Frontal cortex (tissue), 4 donors: ENCODE data around the gene SUPT20HL1. TPM values are rescaled to one million over a fixed set of nuclear protein-coding genes. Genes with fewer than 3 reads are reported as not detected.
A peak's percentile ranks its signal among the peaks of the same experiment; 100 is the strongest.
"Not testable (repeated sequence)": the region's sequence is repeated elsewhere in the genome, so short reads cannot be mapped to it uniquely, and the experiment has no call there.

Experiments used
- DNase-seq, 2 donors: peaks; one replicate each; pipeline ENCODE4 v3.0.0; 2012; ENCODE audit warnings: low spot score in 2 of 2
- FAIRE-seq: peaks from 2 replicates; lab custom pipeline; 2012; peaks lifted over from hg19 to GRCh38; lab: Jason Lieb, UNC
- total RNA-seq: library from RNA; depleted of rRNA; stranded (reverse); fragments of >200 nt; gene quantifications from one replicate; pipeline ENCODE4 v1.2.3, GENCODE V29; 2014
- donor health status: control.
- donor health status: control.
- donor health status: control.

Gene SUPT20HL1
- total RNA-seq, 1 donor from 2014 or later = not detected

GRCh38 chrX:24362089-24362745 is 1.8 kb downstream of the SUPT20HL1 start:
- not testable (repeated sequence) for FAIRE-seq, DNase-seq

- DNase-seq, FAIRE-seq: not testable (repeated sequence)
These were observed 3.2 kb downstream of the SUPT20HL1 start for GRCh38 chrX:24363432-24364181.

- FAIRE-seq = no peak
- no peak for DNase-seq
These were observed 3.9 kb downstream of the SUPT20HL1 start for GRCh38 chrX:24364326-24364725.

GRCh38 chrX:24364851-24365538 is 4.6 kb downstream of the SUPT20HL1 start:
- FAIRE-seq = no peak

GRCh38 chrX:24366762-24367400 is 6.4 kb downstream of the SUPT20HL1 start:
- FAIRE-seq, DNase-seq: not testable (repeated sequence)

More at GRCh38 chrX:24364851-24365538, 4.6 kb downstream of the SUPT20HL1 start:
- no peak for DNase-seq

- FAIRE-seq = no peak
- no peak for DNase-seq
These were observed 9.4 kb downstream of the SUPT20HL1 start for GRCh38 chrX:24369816-24370215.

- DNase-seq = peak; percentile 43 to 51
- FAIRE-seq = no peak
These were observed 11.0 kb downstream of the SUPT20HL1 start for GRCh38 chrX:24371391-24371972.

- FAIRE-seq (no peak), DNase-seq (no peak)
These were observed 11.8 kb downstream of the SUPT20HL1 start for GRCh38 chrX:24372021-24372763.

- no peak for FAIRE-seq
- DNase-seq = no peak
These were observed 15.2 kb downstream of the SUPT20HL1 start for GRCh38 chrX:24375600-24376131.

- FAIRE-seq (no peak), DNase-seq (no peak)
These were observed 16.0 kb downstream of the SUPT20HL1 start for GRCh38 chrX:24376403-24376802.

- DNase-seq = no peak
- FAIRE-seq = no peak
These were observed 16.8 kb downstream of the SUPT20HL1 start for GRCh38 chrX:24377195-24377594.

GRCh38 chrX:24377911-24378468 is 17.6 kb downstream of the SUPT20HL1 start:
- FAIRE-seq = no peak
- no peak for DNase-seq

- FAIRE-seq = no peak
- DNase-seq = no peak
These were observed 18.3 kb downstream of the SUPT20HL1 start for GRCh38 chrX:24378706-24379105.

- FAIRE-seq (no peak), DNase-seq (no peak)
These were observed 20.1 kb downstream of the SUPT20HL1 start for GRCh38 chrX:24380262-24381187.

- DNase-seq, FAIRE-seq: not testable (repeated sequence)
These were observed 21.9 kb downstream of the SUPT20HL1 start for GRCh38 chrX:24382315-24382714.

GRCh38 chrX:24387724-24388123 is 27.3 kb downstream of the SUPT20HL1 start:
- no peak for DNase-seq
- no peak for FAIRE-seq

GRCh38 chrX:24391389-24391788 is 30.9 kb downstream of the SUPT20HL1 start:
- no peak for DNase-seq
- FAIRE-seq = no peak

GRCh38 chrX:24391843-24392242 is 31.4 kb downstream of the SUPT20HL1 start:
- FAIRE-seq (no peak), DNase-seq (no peak)
